Hepatic stellate cell (primary cell): Measurements from ENCODE around the gene INTS1.
A peak's percentile ranks its signal among the peaks of the same experiment; 100 is the strongest.

Experiments used
- DNase-seq: peaks from one replicate; pipeline ENCODE4 v3.0.0; 2011; ENCODE audit warnings: low spot score

Gene INTS1

DNA sequence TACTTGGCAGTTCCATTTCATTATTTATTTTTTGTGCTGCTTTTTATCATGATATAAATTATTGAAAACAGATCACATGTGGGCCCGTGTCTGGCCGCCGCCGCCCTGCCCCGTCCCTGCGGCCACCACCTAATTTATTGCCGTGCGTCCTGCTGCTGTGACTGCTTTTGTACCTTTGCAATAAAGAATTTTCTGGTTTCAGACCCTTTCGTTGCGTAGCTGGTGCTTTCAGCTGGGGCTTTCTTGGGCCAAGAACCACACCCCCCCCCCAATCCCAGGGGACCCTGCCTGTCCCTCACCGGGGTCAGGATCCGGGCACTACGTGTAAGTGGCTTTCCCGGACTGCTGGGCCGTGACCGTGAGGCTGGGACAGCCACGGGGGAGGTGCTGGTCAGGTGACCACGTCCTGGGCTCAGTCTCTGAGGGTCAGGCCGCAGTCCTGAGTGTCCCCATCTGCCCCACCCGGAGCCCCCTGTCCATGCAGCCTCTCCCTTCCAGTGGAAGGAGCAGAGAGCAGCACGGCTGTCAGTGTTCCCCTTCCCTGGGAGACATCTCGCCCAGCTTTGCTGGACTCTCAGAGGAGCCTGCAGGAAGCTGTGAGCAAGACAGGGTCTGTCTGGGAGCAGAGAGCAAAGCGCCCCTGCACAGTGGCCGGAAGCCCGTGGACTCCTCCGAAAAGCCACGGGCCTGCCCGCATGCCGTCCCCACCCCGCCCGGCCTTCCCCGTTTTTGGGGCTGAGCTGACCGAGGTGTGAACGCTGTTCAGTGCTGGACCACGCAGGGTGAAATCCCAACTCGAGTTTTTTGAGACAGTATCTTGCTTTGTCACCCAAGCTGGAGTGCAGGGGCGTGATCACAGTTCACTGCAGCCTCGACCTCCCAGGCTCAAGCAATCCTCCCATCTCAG, 38.9 kb upstream of the INTS1 start:
- no peak for DNase-seq

DNA sequence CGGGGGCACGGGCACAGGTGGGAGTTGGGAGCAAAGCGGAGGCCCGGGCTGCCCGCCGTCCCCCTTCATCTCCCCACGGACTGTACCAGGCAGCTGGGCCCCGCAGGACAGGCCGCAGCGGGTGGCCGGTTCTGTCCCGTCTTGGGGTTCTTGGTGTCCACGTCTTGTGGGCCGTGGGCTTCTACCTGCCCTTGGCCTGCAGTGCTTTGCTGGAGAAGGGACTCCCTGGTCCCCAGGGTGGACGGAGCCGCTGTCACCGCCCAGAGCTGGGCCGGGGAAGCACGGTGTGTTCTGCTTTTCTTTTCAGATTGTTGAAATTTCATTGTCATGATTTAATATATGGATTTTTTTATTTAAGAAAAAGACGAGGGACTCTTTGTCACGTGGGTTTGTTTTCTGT, 38.1 kb upstream of the INTS1 start:
- DNase-seq = no peak

DNA sequence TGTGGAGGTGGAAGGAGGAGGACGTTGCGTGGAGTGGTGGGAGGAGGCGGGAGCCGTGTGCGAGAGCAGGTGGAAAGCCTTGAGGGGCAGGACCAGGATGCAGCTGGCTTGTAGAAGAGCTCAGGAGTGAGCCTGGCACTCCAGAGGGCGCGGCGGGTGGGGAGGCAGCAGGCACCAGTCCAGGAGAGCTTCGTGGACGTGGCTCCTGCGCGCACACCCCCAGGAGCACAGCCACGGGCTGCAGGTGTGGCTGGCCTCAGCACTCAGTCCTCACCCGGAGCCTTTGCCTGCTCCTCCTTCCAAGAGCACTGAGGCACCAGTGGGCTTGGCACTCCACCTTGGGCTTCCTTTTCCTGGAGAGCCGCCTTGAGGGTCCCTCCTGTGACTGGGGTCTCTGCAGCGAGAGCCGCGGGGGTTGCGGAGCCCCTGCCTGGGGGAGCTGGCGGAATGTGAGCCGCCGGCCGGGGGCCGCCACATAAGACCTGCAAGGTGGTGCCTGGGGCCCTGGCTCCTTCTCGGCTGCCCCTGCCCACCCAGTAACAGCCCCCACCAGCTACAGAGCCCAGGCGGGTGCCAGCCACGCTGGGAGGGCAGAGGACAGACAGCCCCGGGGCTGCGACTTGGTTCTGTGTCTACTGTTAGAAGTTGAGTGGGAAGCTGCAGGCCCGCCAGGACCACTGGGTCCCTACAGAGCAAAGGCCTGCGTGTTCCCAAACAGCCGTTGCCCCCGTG, 37.4 kb upstream of the INTS1 start:
- DNase-seq = no peak

DNA sequence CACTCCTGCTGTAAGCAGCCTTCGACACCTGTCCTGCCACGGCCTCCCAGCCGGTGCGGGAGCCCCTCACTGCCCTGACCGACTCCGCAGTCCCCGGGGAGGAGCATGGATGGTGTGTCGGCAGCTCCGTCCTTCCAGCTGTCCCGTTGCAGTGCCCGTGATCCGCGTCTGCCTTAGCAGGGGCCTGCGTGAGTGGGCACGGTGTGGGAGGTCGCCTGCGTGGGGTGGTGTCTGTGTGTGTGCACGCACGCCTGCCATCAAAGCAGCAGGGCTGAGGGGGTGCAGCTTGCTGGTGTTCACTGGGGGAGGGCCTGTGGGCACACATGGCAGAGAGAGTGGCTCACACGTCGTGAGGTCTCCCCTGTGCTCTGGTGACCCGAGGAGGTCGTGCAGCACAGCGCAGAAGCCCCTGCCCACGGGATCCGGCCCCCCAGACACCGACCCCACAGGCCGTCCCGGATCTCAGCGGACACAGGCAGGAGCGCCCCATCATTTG, 36.6 kb upstream of the INTS1 start:
- DNase-seq = no peak

DNA sequence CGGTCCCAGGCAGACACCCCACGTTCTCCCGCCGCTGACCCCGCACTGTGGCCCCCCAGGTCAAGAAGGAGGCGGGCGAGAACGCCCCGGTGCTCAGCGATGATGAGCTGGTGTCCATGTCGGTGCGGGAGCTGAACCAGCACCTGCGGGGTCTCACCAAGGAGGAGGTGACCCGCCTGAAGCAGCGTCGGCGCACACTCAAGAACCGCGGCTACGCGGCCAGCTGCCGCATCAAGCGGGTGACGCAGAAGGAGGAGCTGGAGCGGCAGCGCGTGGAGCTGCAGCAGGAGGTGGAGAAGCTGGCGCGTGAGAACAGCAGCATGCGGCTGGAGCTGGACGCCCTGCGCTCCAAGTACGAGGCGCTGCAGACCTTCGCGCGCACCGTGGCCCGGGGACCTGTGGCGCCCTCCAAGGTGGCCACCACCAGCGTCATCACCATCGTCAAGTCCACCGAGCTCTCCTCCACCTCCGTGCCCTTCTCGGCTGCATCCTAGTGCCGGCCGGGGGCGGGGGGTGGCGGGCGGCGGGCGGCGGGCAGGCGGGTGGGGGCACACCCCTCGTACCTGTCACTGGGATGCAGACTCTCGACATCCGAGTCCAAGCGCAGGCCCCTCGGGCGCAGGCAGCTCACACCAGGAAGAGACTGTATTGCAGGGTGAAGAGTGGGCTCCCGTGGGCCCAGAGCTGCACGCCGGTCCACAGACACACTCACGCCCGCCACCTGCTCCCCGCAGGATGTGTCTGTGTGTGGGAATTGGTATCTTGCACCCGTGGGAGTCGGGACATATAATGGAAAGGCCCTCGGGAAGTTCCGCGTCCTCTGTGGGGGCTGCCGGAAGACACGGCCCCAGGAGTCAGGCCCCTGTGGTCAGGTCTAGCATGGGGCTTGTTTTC, 35.9 kb upstream of the INTS1 start:
- no peak for DNase-seq

DNA sequence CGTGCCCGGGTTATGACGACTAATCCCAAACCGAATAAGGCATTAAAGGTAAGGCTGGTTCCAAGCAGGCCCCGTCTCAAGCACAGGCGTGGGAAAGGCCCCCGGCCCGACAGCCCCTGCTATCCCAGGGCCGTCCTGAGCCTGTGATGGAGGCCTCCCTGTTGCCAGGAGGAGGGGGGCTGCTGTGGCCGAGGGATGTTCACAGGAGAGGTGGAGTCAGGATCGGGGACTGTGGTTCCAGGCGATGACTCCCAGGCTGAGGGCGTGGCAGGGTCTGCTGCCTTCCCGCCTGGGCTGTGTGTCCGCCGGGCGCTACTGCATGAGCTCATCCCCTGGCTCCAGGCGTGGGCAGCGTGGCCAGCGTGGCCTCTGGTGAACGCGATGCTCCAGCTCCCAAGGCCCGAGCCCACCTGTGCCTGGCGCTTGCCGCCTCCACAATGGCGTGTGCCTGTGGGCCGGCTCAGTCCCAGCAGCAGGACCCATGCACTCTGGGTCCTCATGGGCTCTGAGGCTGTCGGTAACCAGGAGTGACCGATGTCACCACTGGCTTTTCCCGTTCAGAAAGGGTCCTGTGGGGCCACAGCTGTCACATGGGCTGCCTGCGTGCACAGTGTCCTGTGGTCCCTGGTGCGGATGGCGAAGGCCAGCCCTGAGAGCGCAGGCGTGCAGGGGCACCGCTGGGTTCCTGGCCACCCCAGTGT, 35.1 kb upstream of the INTS1 start:
- DNase-seq = no peak

DNA sequence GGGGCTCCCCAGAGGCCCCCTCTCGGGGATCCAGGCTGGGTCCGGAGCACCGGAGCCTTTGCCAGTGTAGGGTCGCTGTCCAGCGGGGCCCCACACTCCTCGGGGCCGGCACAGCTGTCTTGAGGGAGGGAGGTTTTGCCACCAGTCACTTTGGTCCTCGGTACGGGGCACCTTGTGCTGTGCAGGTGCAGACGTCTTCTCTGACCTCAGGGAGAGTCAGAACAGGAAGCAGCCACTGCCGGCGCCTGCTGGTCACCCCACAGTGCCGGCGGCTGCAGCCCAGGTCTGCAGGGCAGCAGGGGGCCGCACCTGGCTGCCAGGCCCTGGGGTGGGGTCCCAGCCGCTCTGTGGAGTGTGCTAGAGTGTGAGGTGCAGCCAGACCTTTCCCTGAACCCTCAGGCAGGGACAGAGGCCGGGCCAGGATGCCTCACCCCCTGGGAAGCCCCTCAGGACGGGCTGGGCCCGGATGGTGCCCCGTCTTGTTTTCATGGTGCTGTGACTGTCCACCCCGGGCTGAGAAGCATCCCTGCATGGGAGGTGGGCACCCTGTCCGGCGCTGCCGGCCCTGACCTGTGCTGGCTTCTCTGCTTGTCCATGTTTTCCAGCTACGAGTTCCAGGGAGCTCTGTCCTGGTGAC, 34.5 kb upstream of the INTS1 start:
- no peak for DNase-seq

- DNase-seq = peak; percentile 97
Measured at GRCh38 chr7:1537535-1538412, 33.6 kb upstream of the INTS1 start.

DNA sequence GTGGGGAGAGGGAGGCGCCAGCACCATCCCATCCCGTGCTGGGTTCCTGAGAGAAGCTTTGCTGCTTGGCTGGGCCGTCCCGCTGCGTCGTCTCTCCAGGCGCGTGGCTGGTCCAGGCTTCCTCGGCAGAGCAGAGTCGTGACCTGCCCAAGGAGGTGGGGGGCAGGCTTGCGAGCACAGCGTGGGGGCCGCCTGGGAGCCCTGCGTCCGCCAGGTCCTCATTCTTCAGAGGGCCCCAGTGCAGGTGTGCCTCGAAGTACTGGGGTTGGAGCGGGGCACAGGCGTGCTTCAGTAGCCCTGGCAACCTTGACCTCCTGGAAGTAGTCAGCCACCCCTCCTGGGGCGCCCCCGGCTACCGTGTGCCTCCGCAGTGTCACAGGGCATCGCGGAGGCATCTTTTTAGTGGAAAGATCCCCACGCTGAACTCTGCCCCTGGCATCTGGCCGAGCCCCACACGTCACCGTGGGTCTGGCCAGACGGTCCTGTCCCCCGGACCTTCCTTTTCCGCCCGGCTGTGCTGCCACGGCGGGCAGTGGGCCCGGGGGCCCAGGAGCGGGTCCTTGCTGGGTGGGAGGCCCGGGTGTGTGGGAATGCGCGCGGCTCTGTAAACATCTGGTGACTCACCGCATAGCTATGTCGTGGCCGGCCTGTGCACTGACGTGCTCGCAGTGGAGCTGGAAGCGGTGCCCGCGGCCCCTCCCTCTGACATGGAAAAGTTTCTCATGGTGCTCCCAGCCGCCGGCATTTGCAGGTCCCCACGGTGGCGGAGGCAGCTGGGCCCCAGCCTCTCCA, 32.8 kb upstream of the INTS1 start:
- DNase-seq = peak; percentile 98

GRCh38 chr7:1536455-1536742, 32.2 kb upstream of the INTS1 start:
- DNase-seq = no peak

GRCh38 chr7:1535701-1536454, 31.7 kb upstream of the INTS1 start:
- no peak for DNase-seq

GRCh38 chr7:1535100-1535458, 30.9 kb upstream of the INTS1 start:
- DNase-seq = no peak

DNA sequence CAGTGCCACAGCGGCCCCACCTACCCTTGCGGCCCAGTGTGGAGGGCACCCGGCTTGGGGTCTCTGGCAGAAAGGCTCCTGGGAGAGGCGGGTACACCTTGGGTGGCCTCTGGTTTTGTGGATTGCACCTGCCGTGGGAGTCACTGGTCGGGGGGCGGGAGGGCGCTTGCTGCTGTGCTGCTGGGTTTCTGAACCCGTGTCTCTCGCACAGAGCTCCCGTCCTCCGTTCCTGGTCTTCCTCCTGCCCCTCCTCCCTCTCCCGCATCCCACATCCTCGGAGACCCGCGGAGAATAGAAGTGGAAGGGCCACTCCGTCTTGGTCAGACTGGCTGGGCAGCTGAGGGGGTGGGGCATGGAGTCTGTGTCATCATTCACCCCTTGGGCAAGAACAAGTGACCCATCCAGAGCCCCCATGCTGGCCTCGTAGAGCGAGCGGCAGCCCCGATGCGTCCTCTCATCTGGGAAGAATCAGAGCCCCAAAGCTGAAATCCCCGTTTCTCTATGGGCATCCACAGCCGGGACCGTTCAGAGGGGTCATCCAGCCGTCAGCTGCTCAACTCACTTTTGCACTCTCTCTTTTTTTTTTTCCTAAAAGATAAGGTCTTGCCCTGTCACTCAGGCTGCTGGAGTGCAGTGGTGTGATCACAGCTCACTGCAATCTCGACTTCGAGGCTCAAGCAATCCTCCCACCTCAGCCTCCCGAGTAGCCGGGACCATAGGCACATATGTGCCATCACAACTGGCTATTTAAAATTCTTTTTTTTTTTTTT, 30.3 kb upstream of the INTS1 start:
- no peak for DNase-seq

GRCh38 chr7:1533547-1534329, 29.5 kb upstream of the INTS1 start:
- peak; percentile 96 for DNase-seq

DNA sequence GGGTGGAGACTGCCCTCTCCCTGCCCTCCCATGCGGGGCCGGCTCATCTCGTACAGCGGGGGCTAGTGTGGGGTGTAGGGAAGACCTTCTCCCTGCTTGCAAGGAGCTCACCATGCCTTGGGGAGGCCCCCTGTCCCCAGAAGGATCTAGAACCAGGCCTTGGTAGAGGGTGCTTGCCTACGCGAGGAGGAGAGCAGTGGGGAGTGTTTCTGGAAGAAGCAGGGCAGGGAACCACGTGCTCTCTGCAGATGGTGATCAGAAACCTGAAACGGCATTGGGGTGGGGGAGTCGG, 29.0 kb upstream of the INTS1 start:
- no peak for DNase-seq

GRCh38 chr7:1532456-1533254, 28.5 kb upstream of the INTS1 start:
- peak; percentile 95 for DNase-seq
